Ramos (cell line): ENCODE measurements around the gene SYT10.
"Not testable (repeated sequence)": the region's sequence is repeated elsewhere in the genome, so short reads cannot be mapped to it uniquely, and the experiment has no call there.

Experiments
- in situ Hi-C: fragments of 300-500 bp; cut with MboI; formaldehyde crosslinking; loops from one replicate; pipeline ENCODE4 v1.14.3; 2022; ENCODE audit warnings: low sequenced_read_pairs; ENCODE audit not compliant: unreplicated experiment

Gene SYT10

DNA sequence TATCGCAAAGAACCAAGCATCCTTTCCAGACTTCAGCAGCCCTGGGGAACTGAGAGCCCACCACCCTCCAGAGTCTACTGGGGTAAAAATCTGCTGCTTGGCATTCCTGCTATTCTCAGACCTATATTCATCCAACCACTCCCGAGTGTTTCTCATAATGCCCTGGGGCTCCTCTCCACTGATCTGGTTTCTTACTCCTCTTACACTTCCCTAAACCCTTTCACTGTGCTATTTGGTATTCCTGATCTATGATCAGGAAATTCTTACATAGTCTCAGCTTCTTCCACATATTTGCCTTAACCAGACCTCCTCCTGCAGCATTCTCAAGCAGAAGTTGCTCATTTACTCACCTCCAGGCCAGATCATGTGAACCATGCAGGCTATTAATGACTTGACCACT, 82.4 kb downstream of the SYT10 start:
- in situ Hi-C loops: no loop called here

GRCh38 chr12:33349791-33350190, 89.8 kb downstream of the SYT10 start:
- in situ Hi-C loops: no loop called here

DNA sequence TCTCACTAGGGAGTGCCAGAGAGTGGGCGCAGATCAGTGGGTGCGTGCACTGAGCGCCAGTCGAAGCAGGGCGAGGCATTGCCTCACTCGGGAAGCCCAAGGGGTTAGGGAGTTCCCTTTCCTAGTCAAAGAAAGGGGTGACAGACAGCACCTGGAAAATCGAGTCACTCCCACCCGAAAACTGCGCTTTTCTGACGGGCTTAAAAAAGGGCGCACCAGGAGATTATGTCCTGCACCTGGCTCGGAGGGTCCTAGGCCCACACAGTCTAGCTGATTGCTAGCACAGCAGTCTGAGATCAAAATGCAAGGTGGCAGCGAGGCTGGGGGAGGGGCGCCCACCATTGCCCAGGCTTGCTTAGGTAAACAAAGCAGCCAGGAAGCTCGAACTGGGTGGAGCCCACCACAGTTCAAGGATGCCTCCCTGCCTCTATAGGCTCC, 107.6 kb downstream of the SYT10 start:
- in situ Hi-C loops: not testable (repeated sequence)

DNA sequence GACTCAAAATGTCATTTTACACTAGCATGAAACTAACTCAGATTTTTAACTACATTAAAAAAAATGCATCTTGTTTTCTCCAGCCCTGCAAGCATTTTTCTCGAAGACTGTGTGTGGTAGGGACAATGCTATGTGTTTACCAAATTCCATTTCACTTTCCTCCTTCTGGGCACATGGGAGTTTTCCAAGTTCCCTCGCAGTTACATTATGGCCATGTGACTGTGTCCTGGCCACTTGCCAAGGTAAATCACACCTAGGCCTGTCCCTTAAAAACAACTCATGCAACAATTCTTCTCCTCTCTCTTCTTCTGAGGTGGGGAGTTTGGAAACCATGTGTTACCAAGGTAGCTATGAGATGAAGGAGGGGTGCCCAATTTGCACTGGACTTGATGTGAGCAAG, 108.7 kb downstream of the SYT10 start:
- in situ Hi-C loops: no loop called here
